ENCODE data around the gene UCN2.

UCN2 gene

DNA sequence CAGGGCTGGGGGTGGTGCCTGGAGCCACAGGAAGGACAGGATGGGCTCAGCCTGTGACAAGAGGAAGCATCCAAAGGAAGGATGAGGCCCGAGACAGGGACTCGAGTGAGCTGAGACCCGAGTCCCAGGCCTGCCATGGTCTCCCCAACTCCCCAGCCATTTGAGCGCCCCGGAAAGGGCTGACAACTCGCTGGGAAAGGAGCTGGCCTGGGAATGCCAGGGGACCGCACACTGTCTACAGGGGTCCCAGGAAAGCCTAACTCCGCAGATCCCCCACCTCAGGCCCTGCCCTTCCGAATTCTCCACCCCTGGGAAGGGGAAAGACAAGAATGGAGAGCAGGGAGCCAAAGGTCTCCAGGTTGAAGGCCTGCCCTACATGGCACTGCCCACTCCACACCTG lies 38.6 kb downstream of the UCN2 start:
- H3K4me3 ChIP-seq (ENCODE audit: low read length) = no peak overlapping the region
- no peak for TF ChIP-seq ZNF274 (IDR thresholded peaks at IDR 0.05; ENCODE audit: low read depth, low read length)

DNA sequence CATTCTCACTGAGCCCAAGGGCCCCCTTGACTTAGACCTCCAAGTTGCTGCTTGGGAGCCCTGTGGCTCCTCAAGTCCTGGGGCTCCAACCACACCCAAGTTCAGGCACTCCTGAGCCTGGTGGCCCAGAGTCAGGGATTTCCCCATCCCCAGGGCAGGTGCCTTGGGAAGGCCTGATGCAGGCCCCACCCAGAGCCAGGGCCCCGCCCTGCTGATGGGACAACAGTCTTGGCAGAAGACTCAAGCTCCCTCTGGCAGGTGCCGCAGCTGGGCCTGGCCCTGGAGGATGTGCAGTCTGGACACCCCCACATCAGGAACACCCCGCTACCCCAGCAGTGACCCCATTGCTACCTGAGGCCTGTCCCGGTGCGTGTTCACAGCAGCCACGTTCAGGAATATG lies 41.9 kb downstream of the UCN2 start:
- no peak overlapping the region for H3K4me3 ChIP-seq (ENCODE audit: low read length)

DNA sequence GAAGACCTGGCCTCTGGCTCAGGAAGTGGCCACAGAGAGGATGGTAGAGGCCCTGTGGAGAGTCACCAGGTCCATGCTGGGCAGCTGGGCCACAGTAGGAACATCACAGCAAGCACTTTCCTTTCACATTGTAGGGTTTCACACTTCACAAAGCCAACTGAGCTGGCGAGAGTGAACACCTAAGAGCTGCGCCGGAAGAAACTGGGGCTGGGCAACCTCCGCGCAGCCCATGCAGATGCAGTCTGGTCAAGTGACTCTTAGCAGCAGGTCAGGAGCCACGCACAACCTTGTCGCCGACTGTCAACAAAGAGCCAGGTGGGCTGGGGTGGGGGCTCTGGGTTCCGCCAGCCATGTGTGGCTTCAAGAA lies 44.3 kb downstream of the UCN2 start:
- TF ChIP-seq ZNF274 (IDR thresholded peaks at IDR 0.05; ENCODE audit: low read depth, low read length) = no peak

More for the DNA sequence above, 41.9 kb downstream of the UCN2 start:
- no peak for TF ChIP-seq ZNF274 (IDR thresholded peaks at IDR 0.05; ENCODE audit: low read depth, low read length)

DNA sequence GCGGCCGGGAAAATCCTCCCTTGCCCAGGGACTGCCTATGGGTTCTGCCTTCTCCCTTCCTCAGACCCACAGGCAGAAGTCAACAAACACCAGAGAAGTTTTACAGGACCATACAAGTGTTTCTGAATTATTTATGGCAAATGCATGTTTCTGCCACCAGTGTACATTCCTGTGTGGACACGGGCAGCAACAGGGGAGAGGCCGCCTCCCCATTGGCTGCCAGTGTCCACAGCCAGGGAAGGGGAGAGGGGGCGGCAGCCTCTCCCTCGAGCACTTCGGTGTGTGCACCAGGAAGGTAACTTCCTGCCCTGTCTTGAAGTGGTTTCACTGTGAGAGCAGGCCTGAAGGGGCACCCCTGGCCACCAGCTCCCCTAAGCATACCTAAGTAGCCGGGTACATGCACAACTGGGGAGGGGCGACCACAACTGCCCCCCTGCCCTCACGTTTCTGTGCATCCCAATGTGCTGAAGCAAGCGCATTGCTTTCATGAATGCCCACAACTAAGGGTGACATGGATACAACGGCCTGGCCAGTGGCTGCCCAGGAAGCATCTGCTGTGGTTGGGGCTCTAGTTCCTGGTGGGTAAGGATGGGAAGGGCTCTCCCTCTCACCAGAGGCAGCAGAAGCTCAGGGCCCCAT lies 44.8 kb downstream of the UCN2 start:
- TF ChIP-seq ZNF274 (IDR thresholded peaks at IDR 0.05; ENCODE audit: low read depth, low read length) = no peak
- no peak overlapping the region for H3K4me3 ChIP-seq (ENCODE audit: low read length)

More for the DNA sequence above, 44.3 kb downstream of the UCN2 start:
- no peak overlapping the region for H3K4me3 ChIP-seq (ENCODE audit: low read length)

DNA sequence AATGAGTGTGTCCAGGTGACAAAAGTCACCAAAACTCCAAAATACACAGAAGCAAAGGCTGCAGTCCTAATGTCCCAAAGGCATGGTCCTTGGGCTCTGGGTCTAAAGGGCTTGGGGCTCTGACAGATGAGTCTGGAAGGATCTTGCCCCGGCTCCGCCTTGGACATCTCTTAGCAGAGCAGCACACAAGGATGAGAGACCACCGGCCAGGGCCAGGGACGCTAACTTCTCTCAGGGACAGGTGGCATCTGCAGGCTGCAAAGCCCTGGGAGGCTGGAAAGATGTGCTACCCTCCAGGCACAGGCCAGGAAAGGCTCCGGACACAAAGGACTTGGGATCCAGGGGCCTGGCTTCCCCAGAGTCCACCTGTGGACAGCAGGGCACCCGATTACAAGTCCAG lies 45.5 kb downstream of the UCN2 start:
- TF ChIP-seq ZNF274 (IDR thresholded peaks at IDR 0.05; ENCODE audit: low read depth, low read length) = no peak

DNA sequence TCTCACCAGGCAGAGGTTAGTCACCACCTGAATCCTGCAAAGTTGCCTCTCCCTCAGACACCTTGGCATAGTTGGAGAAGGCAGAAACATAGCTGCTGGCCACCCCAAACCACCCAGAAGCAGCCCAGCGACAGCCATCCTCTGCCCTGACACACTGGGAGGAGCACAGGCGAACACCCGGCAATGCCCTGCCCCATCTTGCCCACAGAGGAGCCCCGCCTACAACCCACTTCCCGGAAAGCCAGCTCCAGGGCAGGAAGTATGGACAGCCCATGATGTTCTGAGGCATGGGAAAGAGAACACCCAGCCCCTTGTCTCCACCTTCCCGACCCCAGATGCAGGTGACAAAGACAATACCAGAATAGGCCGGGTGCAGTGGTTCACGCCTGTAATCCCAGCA lies 47.0 kb downstream of the UCN2 start:
- no peak for TF ChIP-seq ZNF274 (IDR thresholded peaks at IDR 0.05; ENCODE audit: low read depth, low read length)
- no peak overlapping the region for H3K4me3 ChIP-seq (ENCODE audit: low read length)

More for the DNA sequence above, 45.5 kb downstream of the UCN2 start:
- no peak overlapping the region for H3K4me3 ChIP-seq (ENCODE audit: low read length)

DNA sequence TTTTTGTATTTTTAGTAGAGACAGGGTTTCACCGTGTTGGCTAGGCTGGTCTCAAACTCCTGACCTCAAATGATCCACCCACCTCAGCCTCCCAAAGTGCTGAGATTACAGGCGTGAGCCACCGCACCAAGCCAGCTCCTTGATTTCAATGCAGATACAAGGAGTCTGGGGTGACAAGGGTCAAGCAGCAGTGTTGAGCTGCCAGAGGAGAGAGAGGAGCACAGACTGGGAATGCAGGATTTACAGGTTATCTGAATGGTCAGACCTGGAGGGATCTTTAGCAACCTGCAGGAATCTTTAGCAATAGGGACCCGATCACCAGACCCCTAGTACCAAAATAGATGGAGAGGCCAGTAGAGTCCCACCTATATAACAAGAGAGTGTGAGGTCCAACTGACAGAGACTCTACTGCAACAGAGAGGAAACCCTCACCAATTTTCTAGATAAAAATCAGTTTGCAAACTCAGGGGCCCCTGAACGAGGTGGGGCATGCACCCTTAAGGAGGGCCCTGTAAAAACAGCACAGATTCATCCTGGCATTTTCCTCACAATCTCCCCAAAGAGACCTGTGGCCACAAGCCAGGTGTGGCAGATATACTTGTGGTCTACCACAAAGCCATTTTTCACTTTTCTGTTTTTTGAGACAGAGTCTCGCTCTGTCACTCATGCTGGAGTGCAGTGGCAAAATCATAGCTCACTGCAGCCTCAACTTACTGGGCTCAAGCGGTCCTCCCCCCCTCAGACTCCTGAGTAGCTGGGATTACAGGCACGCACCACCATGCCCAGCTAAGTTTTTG lies 49.0 kb downstream of the UCN2 start:
- no peak overlapping the region for H3K4me3 ChIP-seq (ENCODE audit: low read length)
- no peak for TF ChIP-seq ZNF274 (IDR thresholded peaks at IDR 0.05; ENCODE audit: low read depth, low read length)
